GM12891 (cell line): Measurements from ENCODE around the gene ANKFN1.

Source experiments
- POLR2AphosphoS5 ChIP-seq: IDR thresholded peaks from 2 replicates; pipeline ENCODE4 v1.6.1; 2011; ENCODE audit warnings: low read depth, low read length, control low read depth
- SPI1 ChIP-seq: IDR thresholded peaks from 2 replicates; pipeline ENCODE4 v1.6.1; 2011; ENCODE audit warnings: low read depth, low read length, control low read depth

DNA sequence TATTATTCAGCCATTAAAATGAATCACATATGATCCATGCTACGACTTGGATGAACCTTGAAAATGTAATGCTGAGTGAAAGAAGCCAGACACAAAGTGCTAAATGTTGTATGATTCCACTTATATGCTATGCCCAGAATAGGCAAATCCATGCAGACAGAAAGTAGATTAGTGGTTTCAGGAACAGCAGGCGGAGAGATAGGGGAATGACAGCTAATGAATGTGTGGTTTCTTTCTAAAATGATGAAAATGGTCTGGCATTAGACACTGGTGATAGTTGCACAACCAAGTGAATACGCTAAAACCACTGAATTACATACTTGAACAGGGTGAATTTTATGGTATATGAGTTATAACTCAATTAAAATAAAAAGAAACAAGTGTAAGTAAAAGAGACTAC is 318.4 kb downstream of the ANKFN1 start:
- TF ChIP-seq POLR2AphosphoS5 (no peak), SPI1 (no peak)
